Suprapubic skin (tissue), 4 donors: ENCODE measurements around the gene IRF6. TPM values are rescaled to one million over a fixed set of nuclear protein-coding genes. Genes with fewer than 3 reads are reported as not detected.

Experiments used
- DNase-seq, 2 donors: peaks; one replicate each; pipeline ENCODE4 v3.0.0-alpha.2; 2019; ENCODE audit warnings: low spot score in 2 of 2
- H3K27ac ChIP-seq: fragments of 200-600 bp; sonication (generic); one replicate; pipeline ENCODE4 v1.5.1; 2019
- H3K27me3 ChIP-seq: fragments of 200-600 bp; sonication (generic); one replicate; pipeline ENCODE4 v1.5.1; 2019
- H3K36me3 ChIP-seq: fragments of 200-600 bp; sonication (generic); one replicate; pipeline ENCODE4 v1.5.1; 2019
- H3K4me1 ChIP-seq: fragments of 200-600 bp; sonication (generic); one replicate; pipeline ENCODE4 v1.5.1; 2019
- H3K4me3 ChIP-seq: fragments of 200-600 bp; sonication (generic); one replicate; pipeline ENCODE4 v1.5.1; 2019; ENCODE audit warnings: mild to moderate bottlenecking
- H3K9me3 ChIP-seq: fragments of 200-600 bp; sonication (generic); one replicate; pipeline ENCODE4 v1.5.1; 2019
- EP300 ChIP-seq: sonication (generic); formaldehyde crosslinking; IDR thresholded peaks from one replicate; pipeline ENCODE4 v1.6.1; 2017; ENCODE audit warnings: antibody characterized with exemption
- POLR2A ChIP-seq, 2 donors: fragments of 450-650 bp; IDR thresholded peaks; one replicate each; pipeline ENCODE4 v1.6.1; 2017; ENCODE audit warnings: antibody characterized with exemption in 2 of 2, mild to moderate bottlenecking in 2 of 2, moderate library complexity in 2 of 2
- POLR2AphosphoS5 ChIP-seq, 3 donors: sonication (generic); formaldehyde crosslinking; IDR thresholded peaks; one replicate each; pipeline ENCODE4 v1.6.1; 2017; ENCODE audit warnings: antibody characterized with exemption in 3 of 3
- WGBS: methylation state at CpG from one replicate; pipeline ENCODE4 v1.1.5; 2018; 5-methylcytosine and 5-hydroxymethylcytosine counted together
- total RNA-seq, 4 donors: library from RNA; depleted of rRNA; stranded (reverse); fragments of >200 nt; gene quantifications; one replicate each; pipeline ENCODE4 v1.1.0, GENCODE V29; 2016
- TF ChIP-seq, protein P1 (sequence below), 2 donors: fragments of 200-600 bp in 1 of 2; fragments of 450-650 bp in 1 of 2; sonication (generic) in 1 of 2; IDR thresholded peaks; one replicate each; pipeline ENCODE4 v1.5.1; 2016 to 2019; ENCODE audit warnings: antibody characterized with exemption in 2 of 2, mild to moderate bottlenecking in 1 of 2, moderate library complexity in 1 of 2

Gene IRF6
- total RNA-seq, 4 donors from 2014 or later = 195 to 235 (median 227) TPM

DNA sequence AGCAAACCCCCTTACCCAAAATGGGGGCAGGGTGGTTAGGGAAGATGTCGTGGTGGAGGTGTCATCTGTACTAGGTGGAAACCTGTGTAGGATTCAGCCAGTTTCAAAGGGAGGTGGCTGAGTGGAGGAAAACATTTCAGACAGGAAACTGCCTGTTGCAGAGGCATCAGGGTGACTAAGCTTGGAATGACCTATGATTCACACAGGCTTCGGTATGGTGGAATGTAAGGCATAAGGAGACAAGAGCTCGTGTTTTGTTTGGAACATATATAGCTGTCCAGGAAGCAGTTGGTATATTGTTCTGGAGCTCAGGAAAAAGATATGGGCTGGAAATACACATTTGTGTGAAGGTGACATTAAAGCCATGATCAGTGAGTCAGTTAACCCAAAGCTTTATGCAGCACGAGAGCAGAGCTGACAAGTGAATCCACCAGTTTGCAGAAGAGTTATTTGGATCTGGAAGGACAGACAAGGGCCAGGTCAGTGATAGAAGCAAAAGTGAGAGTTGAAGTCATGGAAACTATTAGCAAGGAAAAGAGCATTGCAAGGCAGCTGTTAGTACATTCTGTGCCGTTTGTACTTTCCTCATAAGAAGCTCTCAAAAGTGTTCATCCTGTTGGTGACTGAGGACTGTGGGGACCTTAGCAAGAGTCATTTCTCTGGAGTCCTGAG is 34.1 kb upstream of the IRF6 start:
- TF ChIP-seq POLR2AphosphoS5 (IDR thresholded peaks at IDR 0.05) (peak in 1 of 3 donors; percentile 27), POLR2A (IDR thresholded peaks at IDR 0.05) (no peak), EP300 (no peak)
- TF ChIP-seq, protein P1, sequence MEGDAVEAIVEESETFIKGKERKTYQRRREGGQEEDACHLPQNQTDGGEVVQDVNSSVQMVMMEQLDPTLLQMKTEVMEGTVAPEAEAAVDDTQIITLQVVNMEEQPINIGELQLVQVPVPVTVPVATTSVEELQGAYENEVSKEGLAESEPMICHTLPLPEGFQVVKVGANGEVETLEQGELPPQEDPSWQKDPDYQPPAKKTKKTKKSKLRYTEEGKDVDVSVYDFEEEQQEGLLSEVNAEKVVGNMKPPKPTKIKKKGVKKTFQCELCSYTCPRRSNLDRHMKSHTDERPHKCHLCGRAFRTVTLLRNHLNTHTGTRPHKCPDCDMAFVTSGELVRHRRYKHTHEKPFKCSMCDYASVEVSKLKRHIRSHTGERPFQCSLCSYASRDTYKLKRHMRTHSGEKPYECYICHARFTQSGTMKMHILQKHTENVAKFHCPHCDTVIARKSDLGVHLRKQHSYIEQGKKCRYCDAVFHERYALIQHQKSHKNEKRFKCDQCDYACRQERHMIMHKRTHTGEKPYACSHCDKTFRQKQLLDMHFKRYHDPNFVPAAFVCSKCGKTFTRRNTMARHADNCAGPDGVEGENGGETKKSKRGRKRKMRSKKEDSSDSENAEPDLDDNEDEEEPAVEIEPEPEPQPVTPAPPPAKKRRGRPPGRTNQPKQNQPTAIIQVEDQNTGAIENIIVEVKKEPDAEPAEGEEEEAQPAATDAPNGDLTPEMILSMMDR (IDR thresholded peaks at IDR 0.05) = no peak
- Histone ChIP-seq H3K27me3 (no peaks in the 10 kb centered on the region), H3K4me3 (no peak overlapping the region), H3K4me1 (peaks cover 13% of the 10 kb centered on the region), H3K9me3 (no peaks in the 10 kb centered on the region), H3K36me3 (peaks cover 95% of the 10 kb centered on the region), H3K27ac (peak overlapping the region; percentile 18)
- 54% methylated on average over 5 of the region's 5 CpGs for WGBS
- DNase-seq = no peak

DNA sequence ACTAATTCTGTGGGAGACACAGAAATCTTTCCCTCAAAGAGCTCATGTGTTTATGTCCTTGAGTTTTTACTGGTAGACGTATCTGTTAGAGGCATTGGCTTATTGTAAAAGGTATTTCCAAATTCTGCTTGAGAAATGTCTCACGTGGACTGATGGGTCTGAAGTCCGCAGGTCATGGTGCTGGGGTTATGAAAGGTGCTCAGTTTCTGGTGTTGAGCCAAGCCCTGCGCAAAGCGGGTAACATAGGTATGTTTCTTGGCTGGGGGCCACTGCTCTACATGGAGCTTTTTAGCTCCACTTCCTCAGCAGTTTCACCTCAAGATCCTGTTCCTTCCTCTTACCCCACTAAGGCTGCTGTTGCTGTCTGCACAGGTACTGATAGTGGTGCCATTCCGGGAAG is 32.6 kb upstream of the IRF6 start:
- Histone ChIP-seq H3K4me1 (peaks cover 13% of the 10 kb centered on the region), H3K9me3 (no peaks in the 10 kb centered on the region), H3K27me3 (no peaks in the 10 kb centered on the region), H3K4me3 (no peak overlapping the region), H3K36me3 (peaks cover 98% of the 10 kb centered on the region), H3K27ac (no peak overlapping the region)
- TF ChIP-seq POLR2A (IDR thresholded peaks at IDR 0.05) (no peak), EP300 (no peak), POLR2AphosphoS5 (IDR thresholded peaks at IDR 0.05) (no peak)
- TF ChIP-seq, protein P1 (IDR thresholded peaks at IDR 0.05) = no peak
- DNase-seq = no peak
- 91% methylated on average over 6 of the region's 6 CpGs for WGBS

DNA sequence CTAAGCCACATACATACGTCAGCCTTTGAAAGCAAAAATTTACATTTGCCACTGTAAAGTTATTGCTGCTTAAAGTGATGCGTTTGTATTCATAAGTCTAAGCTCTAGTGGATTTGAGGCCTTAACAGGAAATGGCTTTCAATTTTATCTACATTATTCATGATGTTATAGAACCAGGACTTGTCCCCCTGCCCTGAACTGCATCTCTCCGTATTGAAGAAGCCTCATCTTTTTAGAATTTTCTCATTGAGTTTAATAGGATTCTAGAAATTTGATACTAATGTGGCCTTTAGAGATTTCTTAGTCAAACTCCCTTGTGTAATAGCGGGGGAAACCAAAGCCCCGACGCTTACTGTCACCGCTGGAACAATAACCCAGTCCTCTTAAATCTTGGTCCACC is 31.7 kb upstream of the IRF6 start:
- H3K27me3 ChIP-seq = no peaks in the 10 kb centered on the region
- peaks cover 13% of the 10 kb centered on the region for H3K4me1 ChIP-seq
- DNase-seq = no peak
- no peak overlapping the region for H3K4me3 ChIP-seq
- no peak for TF ChIP-seq EP300
- no peak for TF ChIP-seq POLR2A (IDR thresholded peaks at IDR 0.05)
- TF ChIP-seq POLR2AphosphoS5 (IDR thresholded peaks at IDR 0.05) = no peak
- TF ChIP-seq, protein P1 (IDR thresholded peaks at IDR 0.05) = no peak
- peaks cover 98% of the 10 kb centered on the region for H3K36me3 ChIP-seq
- WGBS = 94% methylated on average over 7 of the region's 7 CpGs
- H3K27ac ChIP-seq = no peak overlapping the region
- H3K9me3 ChIP-seq = no peaks in the 10 kb centered on the region

DNA sequence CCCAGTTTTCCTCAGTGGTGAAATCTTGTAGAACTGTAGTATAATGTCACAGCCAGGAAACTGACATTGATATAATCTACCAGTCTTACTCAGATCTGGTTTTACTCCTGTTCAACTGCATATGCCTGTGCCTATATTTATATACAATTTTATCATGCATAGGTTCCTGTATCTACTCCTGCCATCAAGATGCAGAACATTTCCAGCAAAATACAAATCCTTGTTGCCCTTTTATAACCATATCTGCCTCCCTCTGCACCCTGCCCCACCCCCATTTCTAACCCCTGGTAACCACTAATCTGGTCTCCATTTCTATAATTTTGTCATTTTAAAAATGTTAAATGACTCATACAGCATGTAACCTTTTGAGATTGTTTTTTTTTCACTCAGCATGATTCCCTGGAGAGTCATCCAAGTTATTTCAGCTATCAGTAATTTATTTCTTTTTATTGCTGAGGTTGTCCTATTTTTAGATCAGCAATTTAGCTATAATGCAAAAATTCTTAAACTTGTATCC is 29.9 kb upstream of the IRF6 start:
- H3K4me3 ChIP-seq = no peak overlapping the region
- H3K36me3 ChIP-seq = peaks cover 98% of the 10 kb centered on the region
- no peak overlapping the region for H3K27ac ChIP-seq
- no peaks in the 10 kb centered on the region for H3K9me3 ChIP-seq
- H3K4me1 ChIP-seq = peaks cover 14% of the 10 kb centered on the region
- DNase-seq = no peak
- TF ChIP-seq POLR2AphosphoS5 (IDR thresholded peaks at IDR 0.05) (no peak), EP300 (no peak), POLR2A (IDR thresholded peaks at IDR 0.05) (no peak)
- TF ChIP-seq, protein P1 (IDR thresholded peaks at IDR 0.05) = no peak
- no peaks in the 10 kb centered on the region for H3K27me3 ChIP-seq

DNA sequence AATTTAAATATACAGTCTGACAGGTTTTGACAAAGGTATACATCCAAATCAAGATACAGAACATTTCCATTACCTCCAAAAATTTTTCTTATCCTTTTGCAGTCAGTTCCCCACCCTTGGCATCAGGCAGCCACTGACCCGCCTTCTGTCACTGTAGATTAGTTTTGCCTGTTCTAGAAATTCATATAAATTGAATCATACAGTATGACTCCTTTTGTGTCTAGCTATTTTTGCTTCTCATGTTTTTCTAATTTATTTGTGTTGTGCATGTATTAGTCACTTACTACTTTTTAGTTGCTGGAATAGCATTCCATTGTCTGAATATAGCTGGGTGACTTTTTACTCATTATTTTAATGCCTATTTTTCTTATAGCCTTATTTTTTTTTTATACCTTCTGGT is 25.7 kb upstream of the IRF6 start:
- peaks cover 59% of the 10 kb centered on the region for H3K36me3 ChIP-seq
- no peaks in the 10 kb centered on the region for H3K9me3 ChIP-seq
- H3K27me3 ChIP-seq = no peaks in the 10 kb centered on the region
- no peak for TF ChIP-seq POLR2A (IDR thresholded peaks at IDR 0.05)
- TF ChIP-seq EP300 = no peak
- TF ChIP-seq POLR2AphosphoS5 (IDR thresholded peaks at IDR 0.05) = no peak
- TF ChIP-seq, protein P1 (IDR thresholded peaks at IDR 0.05) = no peak
- WGBS = 85% methylated on average over 1 of the region's 1 CpG
- DNase-seq = no peak
- H3K4me3 ChIP-seq = no peak overlapping the region
- no peak overlapping the region for H3K27ac ChIP-seq
- peaks cover 32% of the 10 kb centered on the region for H3K4me1 ChIP-seq
